ENCODE results near the gene DCUN1D4. TPM values are rescaled to one million over a fixed set of nuclear protein-coding genes. Genes with fewer than 3 reads are reported as not detected.

The DCUN1D4 gene
- total and polyA plus RNA-seq, 4 donors: 35.2 to 86.0 (median 49.0) TPM

- Histone ChIP-seq H3K27ac (ENCODE audit: low read depth, low read length) (no peak overlapping the region), H3K27me3 (ENCODE audit: control insufficient read depth, insufficient read depth, low read length) (no peaks in the 10 kb centered on the region), H3K9me3 (ENCODE audit: control insufficient read depth, insufficient read depth, low read length) (no peaks in the 10 kb centered on the region), H3K4me3 (ENCODE audit: low read depth, low read length) (no peak overlapping the region), H3K4me1 (ENCODE audit: control insufficient read depth, insufficient read depth, low read length) (peaks cover 4% of the 10 kb centered on the region), H3K36me3 (ENCODE audit: control insufficient read depth, insufficient read depth, low read length) (no peaks in the 10 kb centered on the region)
- DNase-seq (ENCODE audit: low read depth in 4 of 6, low spot score in 6 of 6): peak in 1 of 6 donors; percentile 3
These were observed 9.0 kb downstream of the DCUN1D4 start for GRCh38 chr4:51851937-51852290.

GRCh38 chr4:51853027-51853682 lies 10.2 kb downstream of the DCUN1D4 start:
- Histone ChIP-seq H3K27ac (ENCODE audit: low read depth, low read length) (no peak overlapping the region), H3K4me3 (ENCODE audit: low read depth, low read length) (no peak overlapping the region), H3K36me3 (ENCODE audit: control insufficient read depth, insufficient read depth, low read length) (no peaks in the 10 kb centered on the region), H3K27me3 (ENCODE audit: control insufficient read depth, insufficient read depth, low read length) (no peaks in the 10 kb centered on the region), H3K4me1 (ENCODE audit: control insufficient read depth, insufficient read depth, low read length) (peaks cover 4% of the 10 kb centered on the region), H3K9me3 (ENCODE audit: control insufficient read depth, insufficient read depth, low read length) (no peaks in the 10 kb centered on the region)
- no peak for DNase-seq (ENCODE audit: low read depth in 4 of 6, low spot score in 6 of 6)
- 69% methylated on average over 4 of the region's 6 CpGs for WGBS (ENCODE audit: insufficient coverage)

GRCh38 chr4:51855270-51855669 lies 12.3 kb downstream of the DCUN1D4 start:
- no peaks in the 10 kb centered on the region for H3K9me3 ChIP-seq (ENCODE audit: control insufficient read depth, insufficient read depth, low read length)
- H3K36me3 ChIP-seq (ENCODE audit: control insufficient read depth, insufficient read depth, low read length): no peaks in the 10 kb centered on the region
- no peak overlapping the region for H3K27ac ChIP-seq (ENCODE audit: low read depth, low read length)
- H3K4me1 ChIP-seq (ENCODE audit: control insufficient read depth, insufficient read depth, low read length): peaks cover 4% of the 10 kb centered on the region
- H3K27me3 ChIP-seq (ENCODE audit: control insufficient read depth, insufficient read depth, low read length): no peaks in the 10 kb centered on the region
- DNase-seq (ENCODE audit: low read depth in 4 of 6, low spot score in 6 of 6): no peak
- H3K4me3 ChIP-seq (ENCODE audit: low read depth, low read length): no peak overlapping the region
- 92% methylated on average over 2 of the region's 2 CpGs for WGBS (ENCODE audit: insufficient coverage)

GRCh38 chr4:51855751-51856150 lies 12.8 kb downstream of the DCUN1D4 start:
- H3K4me3 ChIP-seq (ENCODE audit: low read depth, low read length): no peak overlapping the region
- H3K9me3 ChIP-seq (ENCODE audit: control insufficient read depth, insufficient read depth, low read length): no peaks in the 10 kb centered on the region
- DNase-seq (ENCODE audit: low read depth in 4 of 6, low spot score in 6 of 6): no peak
- no peaks in the 10 kb centered on the region for H3K36me3 ChIP-seq (ENCODE audit: control insufficient read depth, insufficient read depth, low read length)
- no peak overlapping the region for H3K27ac ChIP-seq (ENCODE audit: low read depth, low read length)
- 57% methylated on average over 1 of the region's 3 CpGs for WGBS (ENCODE audit: insufficient coverage)
- no peaks in the 10 kb centered on the region for H3K27me3 ChIP-seq (ENCODE audit: control insufficient read depth, insufficient read depth, low read length)
- peaks cover 4% of the 10 kb centered on the region for H3K4me1 ChIP-seq (ENCODE audit: control insufficient read depth, insufficient read depth, low read length)

- H3K4me1 ChIP-seq (ENCODE audit: control insufficient read depth, insufficient read depth, low read length): no peaks in the 10 kb centered on the region
- no peaks in the 10 kb centered on the region for H3K9me3 ChIP-seq (ENCODE audit: control insufficient read depth, insufficient read depth, low read length)
- H3K36me3 ChIP-seq (ENCODE audit: control insufficient read depth, insufficient read depth, low read length): no peaks in the 10 kb centered on the region
- no peak overlapping the region for H3K27ac ChIP-seq (ENCODE audit: low read depth, low read length)
- DNase-seq (ENCODE audit: low read depth in 4 of 6, low spot score in 6 of 6): no peak
- WGBS (ENCODE audit: insufficient coverage): no CpG with 5 or more reads among the region's 3 CpGs
- H3K4me3 ChIP-seq (ENCODE audit: low read depth, low read length): no peak overlapping the region
- H3K27me3 ChIP-seq (ENCODE audit: control insufficient read depth, insufficient read depth, low read length): no peaks in the 10 kb centered on the region
These were observed 15.8 kb downstream of the DCUN1D4 start for GRCh38 chr4:51858605-51859202.

- Histone ChIP-seq H3K27me3 (ENCODE audit: control insufficient read depth, insufficient read depth, low read length) (no peaks in the 10 kb centered on the region), H3K4me1 (ENCODE audit: control insufficient read depth, insufficient read depth, low read length) (no peaks in the 10 kb centered on the region), H3K36me3 (ENCODE audit: control insufficient read depth, insufficient read depth, low read length) (no peaks in the 10 kb centered on the region), H3K4me3 (ENCODE audit: low read depth, low read length) (no peak overlapping the region), H3K9me3 (ENCODE audit: control insufficient read depth, insufficient read depth, low read length) (no peaks in the 10 kb centered on the region), H3K27ac (ENCODE audit: low read depth, low read length) (no peak overlapping the region)
- peak in 1 of 6 donors; percentile 12 for DNase-seq (ENCODE audit: low read depth in 4 of 6, low spot score in 6 of 6)
- WGBS (ENCODE audit: insufficient coverage): 40% methylated on average over 1 of the region's 4 CpGs
These were observed 16.6 kb downstream of the DCUN1D4 start for GRCh38 chr4:51859476-51860031.

GRCh38 chr4:51862199-51862598 lies 19.2 kb downstream of the DCUN1D4 start:
- DNase-seq (ENCODE audit: low read depth in 4 of 6, low spot score in 6 of 6): no peak
- Histone ChIP-seq H3K9me3 (ENCODE audit: control insufficient read depth, insufficient read depth, low read length) (no peaks in the 10 kb centered on the region), H3K36me3 (ENCODE audit: control insufficient read depth, insufficient read depth, low read length) (peaks cover 10% of the 10 kb centered on the region), H3K4me3 (ENCODE audit: low read depth, low read length) (no peak overlapping the region), H3K27me3 (ENCODE audit: control insufficient read depth, insufficient read depth, low read length) (no peaks in the 10 kb centered on the region), H3K4me1 (ENCODE audit: control insufficient read depth, insufficient read depth, low read length) (no peaks in the 10 kb centered on the region), H3K27ac (ENCODE audit: low read depth, low read length) (no peak overlapping the region)
- WGBS (ENCODE audit: insufficient coverage): no CpG with 5 or more reads among the region's 1 CpG

- no peak overlapping the region for H3K4me3 ChIP-seq (ENCODE audit: low read depth, low read length)
- no peaks in the 10 kb centered on the region for H3K9me3 ChIP-seq (ENCODE audit: control insufficient read depth, insufficient read depth, low read length)
- no peak overlapping the region for H3K27ac ChIP-seq (ENCODE audit: low read depth, low read length)
- DNase-seq (ENCODE audit: low read depth in 4 of 6, low spot score in 6 of 6): no peak
- WGBS (ENCODE audit: insufficient coverage): no CpG with 5 or more reads among the region's 1 CpG
- peaks cover 16% of the 10 kb centered on the region for H3K36me3 ChIP-seq (ENCODE audit: control insufficient read depth, insufficient read depth, low read length)
- H3K27me3 ChIP-seq (ENCODE audit: control insufficient read depth, insufficient read depth, low read length): no peaks in the 10 kb centered on the region
- H3K4me1 ChIP-seq (ENCODE audit: control insufficient read depth, insufficient read depth, low read length): no peaks in the 10 kb centered on the region
These were observed 19.8 kb downstream of the DCUN1D4 start for GRCh38 chr4:51862781-51863180.

- H3K4me3 ChIP-seq (ENCODE audit: low read depth, low read length): no peak overlapping the region
- no peak for DNase-seq (ENCODE audit: low read depth in 4 of 6, low spot score in 6 of 6)
- no peak overlapping the region for H3K27ac ChIP-seq (ENCODE audit: low read depth, low read length)
- H3K27me3 ChIP-seq (ENCODE audit: control insufficient read depth, insufficient read depth, low read length): no peaks in the 10 kb centered on the region
- H3K9me3 ChIP-seq (ENCODE audit: control insufficient read depth, insufficient read depth, low read length): no peaks in the 10 kb centered on the region
- H3K36me3 ChIP-seq (ENCODE audit: control insufficient read depth, insufficient read depth, low read length): peaks cover 20% of the 10 kb centered on the region
- no CpG with 5 or more reads among the region's 1 CpG for WGBS (ENCODE audit: insufficient coverage)
- H3K4me1 ChIP-seq (ENCODE audit: control insufficient read depth, insufficient read depth, low read length): peaks cover 3% of the 10 kb centered on the region
These were observed 22.8 kb downstream of the DCUN1D4 start for GRCh38 chr4:51865717-51866116.

- H3K4me3 ChIP-seq (ENCODE audit: low read depth, low read length): no peak overlapping the region
- peaks cover 21% of the 10 kb centered on the region for H3K36me3 ChIP-seq (ENCODE audit: control insufficient read depth, insufficient read depth, low read length)
- no peaks in the 10 kb centered on the region for H3K27me3 ChIP-seq (ENCODE audit: control insufficient read depth, insufficient read depth, low read length)
- 98% methylated on average over 7 of the region's 7 CpGs for WGBS (ENCODE audit: insufficient coverage)
- no peaks in the 10 kb centered on the region for H3K9me3 ChIP-seq (ENCODE audit: control insufficient read depth, insufficient read depth, low read length)
- peaks cover 3% of the 10 kb centered on the region for H3K4me1 ChIP-seq (ENCODE audit: control insufficient read depth, insufficient read depth, low read length)
- DNase-seq (ENCODE audit: low read depth in 4 of 6, low spot score in 6 of 6): no peak
- no peak overlapping the region for H3K27ac ChIP-seq (ENCODE audit: low read depth, low read length)
These were observed 23.9 kb downstream of the DCUN1D4 start for GRCh38 chr4:51866835-51867234.
